Large intestine (tissue), 3 donors: ENCODE results near the gene KIRREL3. TPM values are rescaled to one million over a fixed set of nuclear protein-coding genes. Genes with fewer than 3 reads are reported as not detected.

Experiments
- DNase-seq, 2 donors: peaks; one replicate each; pipeline versions ENCODE4 v3.0.0 to v3.0.0-alpha.2; 2013
- H3K27ac ChIP-seq: one replicate; pipeline ENCODE4 v1.5.1; 2013; ENCODE audit warnings: low read length
- H3K27me3 ChIP-seq: 2 replicates; pipeline ENCODE4 v1.6.1; 2013; ENCODE audit warnings: low read length; ENCODE audit not compliant: control insufficient read depth, insufficient read depth
- H3K36me3 ChIP-seq: 2 replicates; pipeline ENCODE4 v1.6.1; 2013; ENCODE audit warnings: low read length; ENCODE audit not compliant: control insufficient read depth, insufficient read depth
- H3K4me1 ChIP-seq: one replicate; pipeline ENCODE4 v1.6.1; 2013; ENCODE audit warnings: low read length; ENCODE audit not compliant: control insufficient read depth, insufficient read depth
- H3K4me3 ChIP-seq: one replicate; pipeline ENCODE4 v1.5.1; 2013; ENCODE audit warnings: low read length
- H3K9me3 ChIP-seq: one replicate; pipeline ENCODE4 v1.6.1; 2013; ENCODE audit warnings: mild to moderate bottlenecking, low read depth, low read length, moderate library complexity; ENCODE audit not compliant: control insufficient read depth
- WGBS: methylation state at CpG from one replicate; pipeline ENCODE4 v1.1.5; 2013; ENCODE audit warnings: low lambda C conversion rate; ENCODE audit not compliant: insufficient coverage; 5-methylcytosine and 5-hydroxymethylcytosine counted together
- polyA plus RNA-seq: library from polyadenylated mRNA; unstranded; fragments of 120-200 nt; gene quantifications from one replicate; pipeline ENCODE4 v1.2.1, GENCODE V29; 2013

Gene KIRREL3
- polyA plus RNA-seq, 1 donor, result 0.96 TPM

GRCh38 chr11:126426106-126426505 lies 574.5 kb downstream of the KIRREL3 start:
- H3K4me1 ChIP-seq, result no peaks in the 10 kb centered on the region
- H3K27me3 ChIP-seq, result peaks cover 17% of the 10 kb centered on the region
- no peaks in the 10 kb centered on the region for H3K9me3 ChIP-seq
- no peaks in the 10 kb centered on the region for H3K36me3 ChIP-seq
- H3K27ac ChIP-seq, result no peak overlapping the region
- DNase-seq, result no peak
- no CpG with 5 or more reads among the region's 3 CpGs for WGBS
- H3K4me3 ChIP-seq, result no peak overlapping the region

GRCh38 chr11:126424471-126425039 lies 576.0 kb downstream of the KIRREL3 start:
- no CpG with 5 or more reads among the region's 30 CpGs for WGBS
- Histone ChIP-seq H3K36me3 (no peaks in the 10 kb centered on the region), H3K4me3 (no peak overlapping the region), H3K9me3 (no peaks in the 10 kb centered on the region), H3K27me3 (peaks cover 17% of the 10 kb centered on the region), H3K4me1 (no peaks in the 10 kb centered on the region), H3K27ac (no peak overlapping the region)
- no peak for DNase-seq

GRCh38 chr11:126423743-126424142 lies 576.8 kb downstream of the KIRREL3 start:
- H3K27ac ChIP-seq, result no peak overlapping the region
- no peaks in the 10 kb centered on the region for H3K4me1 ChIP-seq
- no peaks in the 10 kb centered on the region for H3K36me3 ChIP-seq
- no peak for DNase-seq
- no peaks in the 10 kb centered on the region for H3K9me3 ChIP-seq
- peaks cover 17% of the 10 kb centered on the region for H3K27me3 ChIP-seq
- H3K4me3 ChIP-seq, result no peak overlapping the region
- no CpG with 5 or more reads among the region's 11 CpGs for WGBS

- Histone ChIP-seq H3K4me3 (no peak overlapping the region), H3K36me3 (no peaks in the 10 kb centered on the region), H3K27me3 (peaks cover 17% of the 10 kb centered on the region), H3K9me3 (no peaks in the 10 kb centered on the region), H3K27ac (no peak overlapping the region), H3K4me1 (no peaks in the 10 kb centered on the region)
- DNase-seq, result no peak
- WGBS, result no CpG with 5 or more reads among the region's 2 CpGs
Observed at GRCh38 chr11:126423154-126423553, 577.4 kb downstream of the KIRREL3 start.

- no peaks in the 10 kb centered on the region for H3K9me3 ChIP-seq
- H3K27ac ChIP-seq, result no peak overlapping the region
- peaks cover 17% of the 10 kb centered on the region for H3K27me3 ChIP-seq
- no peak for DNase-seq
- WGBS, result no CpG with 5 or more reads among the region's 2 CpGs
- H3K36me3 ChIP-seq, result no peaks in the 10 kb centered on the region
- no peaks in the 10 kb centered on the region for H3K4me1 ChIP-seq
- H3K4me3 ChIP-seq, result no peak overlapping the region
Observed at GRCh38 chr11:126422446-126422845, 578.1 kb downstream of the KIRREL3 start.

GRCh38 chr11:126421271-126421671 lies 579.3 kb downstream of the KIRREL3 start:
- Histone ChIP-seq H3K27ac (no peak overlapping the region), H3K9me3 (no peaks in the 10 kb centered on the region), H3K4me3 (no peak overlapping the region), H3K4me1 (peaks cover 5% of the 10 kb centered on the region), H3K27me3 (peaks cover 17% of the 10 kb centered on the region), H3K36me3 (no peaks in the 10 kb centered on the region)
- WGBS, result no CpG with 5 or more reads among the region's 13 CpGs
- no peak for DNase-seq

- H3K27me3 ChIP-seq, result peaks cover 17% of the 10 kb centered on the region
- no peak for DNase-seq
- H3K9me3 ChIP-seq, result no peaks in the 10 kb centered on the region
- H3K4me3 ChIP-seq, result no peak overlapping the region
- no peaks in the 10 kb centered on the region for H3K36me3 ChIP-seq
- H3K4me1 ChIP-seq, result peaks cover 10% of the 10 kb centered on the region
- peak overlapping the region; percentile 16 for H3K27ac ChIP-seq
- 100% methylated on average over 2 of the region's 6 CpGs for WGBS
Observed at GRCh38 chr11:126420698-126421256, 579.8 kb downstream of the KIRREL3 start.

- H3K27me3 ChIP-seq, result peaks cover 15% of the 10 kb centered on the region
- H3K9me3 ChIP-seq, result no peaks in the 10 kb centered on the region
- H3K36me3 ChIP-seq, result no peaks in the 10 kb centered on the region
- DNase-seq, result peak; percentile 38 to 39
- no peak overlapping the region for H3K4me3 ChIP-seq
- WGBS, result 57% methylated on average over 5 of the region's 11 CpGs
- peaks cover 15% of the 10 kb centered on the region for H3K4me1 ChIP-seq
- H3K27ac ChIP-seq, result peak overlapping the region; percentile 16
Observed at GRCh38 chr11:126419801-126420697, 580.5 kb downstream of the KIRREL3 start.

- no peak for DNase-seq
- Histone ChIP-seq H3K4me3 (no peak overlapping the region), H3K27ac (no peak overlapping the region), H3K36me3 (no peaks in the 10 kb centered on the region), H3K27me3 (peaks cover 9% of the 10 kb centered on the region), H3K9me3 (no peaks in the 10 kb centered on the region), H3K4me1 (peaks cover 19% of the 10 kb centered on the region)
- WGBS, result no CpG with 5 or more reads among the region's 1 CpG
Observed at GRCh38 chr11:126418887-126419286, 581.7 kb downstream of the KIRREL3 start.

- no peak for DNase-seq
- Histone ChIP-seq H3K27ac (peak overlapping the region; percentile 5), H3K4me1 (peaks cover 19% of the 10 kb centered on the region), H3K4me3 (no peak overlapping the region), H3K9me3 (no peaks in the 10 kb centered on the region), H3K36me3 (peaks cover 6% of the 10 kb centered on the region), H3K27me3 (no peaks in the 10 kb centered on the region)
- 100% methylated on average over 2 of the region's 12 CpGs for WGBS
Observed at GRCh38 chr11:126417091-126417862, 583.3 kb downstream of the KIRREL3 start.
